ENCODE data around the gene STIMATE.

The STIMATE gene

DNA sequence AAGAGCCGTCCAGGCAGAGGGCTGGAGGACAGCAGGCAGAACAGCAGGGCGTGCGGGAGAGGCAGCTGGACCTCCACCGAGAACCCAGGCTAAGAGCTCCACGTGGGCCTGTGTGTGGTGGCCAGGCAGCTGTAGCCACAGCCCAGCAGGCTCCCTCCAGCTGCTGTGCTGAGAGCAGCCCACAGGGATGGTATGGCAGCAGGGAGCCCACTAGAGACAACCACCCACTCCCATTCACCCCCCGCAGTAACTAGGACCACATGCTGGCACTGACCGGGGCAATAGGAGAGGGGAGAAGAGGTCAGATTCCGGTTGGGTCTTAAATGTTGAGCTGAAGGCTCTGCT lies 37.0 kb downstream of the STIMATE start:
- no peak for DNase-seq

DNA sequence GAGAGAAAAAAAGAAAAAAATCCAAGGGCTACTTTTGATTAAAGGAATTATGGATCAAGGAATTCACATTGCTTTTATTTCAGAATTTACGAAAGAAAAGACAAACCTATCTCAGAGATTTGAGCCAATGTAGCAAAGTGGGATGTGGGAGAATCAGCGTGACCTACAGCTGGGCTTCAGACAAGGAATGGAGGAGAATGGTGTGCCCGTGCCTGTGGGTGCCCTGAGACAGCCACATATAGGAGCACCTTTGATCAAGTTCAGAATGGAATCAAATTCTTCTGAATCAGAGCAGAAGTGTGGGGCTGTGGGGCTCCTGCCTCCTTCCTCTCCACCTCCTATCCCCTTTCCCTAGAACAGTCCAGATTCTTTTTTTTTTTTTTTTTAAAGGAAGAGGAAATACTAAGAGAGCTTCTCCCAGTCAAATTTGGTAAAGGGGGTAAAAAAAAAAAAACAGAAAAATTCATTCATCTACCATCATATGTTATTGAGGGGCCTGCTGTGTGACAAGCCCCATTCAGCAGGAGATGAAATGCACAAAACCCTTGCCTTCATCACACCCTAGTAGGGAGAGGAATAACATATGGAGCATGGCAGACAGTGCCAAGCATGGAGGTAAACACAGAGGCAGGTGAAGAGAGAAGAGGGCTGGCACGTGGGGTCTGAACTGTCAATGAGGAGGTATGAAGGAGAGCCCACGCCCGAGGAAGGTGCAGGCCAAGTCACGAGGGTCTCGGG lies 37.5 kb downstream of the STIMATE start:
- DNase-seq, result no peak

DNA sequence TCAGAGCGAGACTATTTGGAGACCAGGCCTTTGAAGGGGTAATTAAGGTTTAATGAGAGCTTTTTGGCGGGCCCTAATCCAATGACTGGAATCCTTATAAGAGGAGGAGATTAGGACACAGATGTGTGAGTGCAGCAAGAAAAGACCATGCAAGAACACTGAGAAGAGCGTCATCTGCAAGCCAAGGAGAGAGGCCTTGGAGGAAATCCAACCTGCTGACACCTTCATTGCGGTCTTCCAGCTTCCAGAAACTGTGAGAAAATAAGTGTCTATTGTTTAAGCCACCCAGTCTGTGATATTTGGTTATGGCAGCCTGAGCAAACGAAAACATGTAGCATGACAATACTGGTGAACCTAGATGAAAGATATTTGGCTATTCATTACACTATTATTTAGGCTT lies 39.5 kb downstream of the STIMATE start:
- no peak for DNase-seq

DNA sequence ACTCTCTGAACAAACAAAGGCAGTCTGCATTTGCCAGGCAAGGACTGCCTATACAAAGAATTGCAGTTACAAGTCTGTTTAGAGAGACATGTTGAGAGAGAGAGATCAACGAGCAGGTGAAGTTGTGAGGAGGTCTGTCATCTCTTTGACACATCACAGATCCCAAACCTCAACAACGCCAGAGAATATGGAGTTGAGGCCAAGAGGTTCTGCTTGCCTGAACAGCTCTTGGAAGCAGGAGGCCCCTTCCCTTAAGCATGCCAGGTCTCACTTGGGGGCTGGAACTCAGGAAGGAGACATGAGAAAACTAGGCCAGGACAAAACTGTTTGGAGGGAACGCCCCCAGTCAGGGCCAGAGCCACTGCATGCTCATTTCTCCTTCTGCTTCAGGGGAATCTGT lies 40.2 kb downstream of the STIMATE start:
- DNase-seq, result no peak

DNA sequence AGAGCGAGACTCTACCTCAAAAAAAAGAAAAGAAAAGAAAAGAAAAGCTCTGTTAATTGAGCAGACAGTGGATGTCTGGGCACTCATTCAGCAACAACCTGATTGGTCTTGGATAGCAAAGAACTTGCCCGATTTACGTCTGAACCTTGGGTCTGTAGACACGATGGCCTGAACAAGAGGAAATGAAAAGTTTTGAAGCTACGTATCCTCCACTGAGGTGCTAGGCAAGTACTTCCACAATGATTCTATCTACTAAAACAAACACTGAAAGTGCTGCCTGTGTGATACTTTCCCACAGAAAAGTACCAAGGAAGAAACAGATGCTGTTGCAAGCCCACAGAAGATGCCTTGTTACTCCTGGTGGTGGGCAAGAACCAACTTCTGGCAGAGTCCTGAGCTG lies 40.7 kb downstream of the STIMATE start:
- DNase-seq, result no peak

DNA sequence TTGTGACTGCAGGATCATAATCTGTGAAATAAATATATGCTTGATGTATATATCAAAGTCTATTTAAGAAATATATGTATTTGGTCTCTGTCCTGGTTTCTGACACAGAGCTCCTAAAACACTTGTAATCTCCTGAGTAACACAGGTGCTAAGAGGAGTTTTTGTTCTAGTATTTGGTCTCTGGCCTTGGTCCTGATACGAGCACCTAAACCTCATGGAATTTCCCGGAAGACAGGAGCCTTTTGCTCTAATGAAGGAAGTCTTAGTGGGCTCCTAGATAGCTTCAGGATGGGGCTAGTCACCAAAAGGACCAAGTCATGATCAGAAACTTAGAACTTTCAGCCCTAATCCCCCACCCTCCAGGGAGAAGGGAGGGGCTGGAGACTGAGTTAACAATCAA lies 43.3 kb downstream of the STIMATE start:
- DNase-seq, result no peak

DNA sequence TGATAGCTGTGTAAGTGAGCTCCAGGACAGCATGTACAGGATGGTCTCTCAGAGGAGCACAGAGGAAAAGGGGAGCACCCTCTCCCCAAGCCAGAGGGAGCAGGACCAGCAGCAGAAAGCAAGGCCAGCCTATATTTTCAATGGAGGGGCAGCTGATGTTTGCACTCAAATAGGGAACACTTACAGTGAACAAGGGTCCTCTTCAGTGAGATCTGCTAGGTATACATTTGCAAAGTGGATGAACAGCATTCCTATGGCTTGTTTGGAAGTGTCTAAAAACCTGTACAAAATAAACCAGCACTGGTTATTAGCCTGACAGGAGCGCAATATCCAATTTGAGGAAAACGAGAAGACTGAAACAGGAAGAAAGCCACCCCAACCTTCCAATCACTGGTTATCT lies 44.9 kb downstream of the STIMATE start:
- no peak for DNase-seq

DNA sequence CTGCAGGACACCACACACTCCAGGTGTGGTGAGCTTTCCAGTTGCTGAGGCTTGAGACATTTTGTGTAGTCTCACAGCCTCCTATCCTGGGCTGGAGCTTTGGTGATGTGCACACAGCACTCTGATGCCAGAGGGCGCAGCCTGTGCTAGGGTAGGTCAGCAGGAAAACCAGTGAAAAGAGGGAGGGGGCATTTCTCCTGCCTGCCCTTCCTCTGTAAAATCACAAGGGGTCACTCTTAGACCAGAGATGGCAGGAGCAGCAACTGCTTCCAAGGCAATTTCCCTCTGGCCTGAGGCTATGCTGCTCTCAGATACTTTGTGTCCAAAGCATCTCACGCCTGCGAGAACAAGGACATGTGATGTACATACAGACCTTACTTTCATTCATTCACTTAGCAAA lies 46.0 kb downstream of the STIMATE start:
- DNase-seq, result peak; percentile 17

DNA sequence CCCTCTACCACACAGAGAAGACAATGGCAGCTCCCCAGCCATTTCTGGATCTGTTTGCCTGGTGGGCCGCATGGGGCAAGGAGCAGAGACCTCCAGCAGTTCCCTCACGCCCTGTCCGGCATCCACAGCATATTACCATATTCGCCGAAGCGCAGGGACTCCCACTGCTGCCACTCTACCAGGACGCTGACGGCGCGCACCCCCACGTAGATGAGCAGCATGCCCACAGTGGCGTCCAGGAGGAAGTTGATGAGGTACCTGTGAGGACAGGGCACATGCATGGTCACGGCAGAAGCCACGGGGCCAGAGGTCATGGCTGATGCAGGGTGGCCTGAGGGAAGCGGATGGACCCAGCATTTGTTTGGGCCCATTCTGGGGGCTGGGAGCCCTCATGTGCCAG lies 47.7 kb downstream of the STIMATE start:
- no peak for DNase-seq

DNA sequence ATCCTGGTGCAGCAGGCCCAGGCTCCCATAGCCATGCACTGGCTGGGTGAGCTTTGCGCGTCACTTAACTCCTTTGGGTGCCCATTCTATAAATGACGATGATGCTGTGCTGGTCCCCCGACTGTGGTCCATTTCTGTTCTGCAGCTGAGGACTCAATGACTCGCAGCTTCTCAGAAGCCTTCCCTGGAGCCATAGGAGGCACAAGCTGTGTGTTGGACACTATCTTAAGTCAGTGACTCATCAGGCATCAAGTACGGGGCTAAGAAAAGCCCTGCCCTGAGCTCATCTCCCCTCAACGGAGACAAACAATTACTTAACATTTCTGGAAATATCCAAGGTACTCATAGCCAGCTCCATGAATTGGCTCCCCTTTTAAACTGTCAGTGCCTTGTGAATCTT lies 48.7 kb downstream of the STIMATE start:
- peak; percentile 82 for DNase-seq

DNA sequence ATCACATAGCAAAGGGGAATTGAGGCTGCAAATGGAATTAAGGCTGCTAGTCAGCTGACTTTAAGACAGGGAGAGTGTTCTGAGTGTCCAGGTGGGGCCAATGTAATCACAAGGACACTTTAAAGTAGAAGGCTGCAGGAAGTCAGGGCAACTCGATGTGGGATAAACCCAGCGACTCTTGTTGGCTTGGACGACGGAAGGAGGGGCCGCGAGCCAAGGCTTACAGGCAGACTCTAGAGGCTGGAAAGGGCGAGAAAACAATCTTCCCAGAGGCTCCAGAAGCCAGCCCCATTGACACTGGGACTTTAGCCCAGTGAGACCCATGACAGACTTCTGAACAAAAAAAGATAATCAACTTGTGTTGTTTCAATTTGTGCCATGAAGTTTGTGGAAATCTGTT lies 49.6 kb downstream of the STIMATE start:
- DNase-seq, result no peak

DNA sequence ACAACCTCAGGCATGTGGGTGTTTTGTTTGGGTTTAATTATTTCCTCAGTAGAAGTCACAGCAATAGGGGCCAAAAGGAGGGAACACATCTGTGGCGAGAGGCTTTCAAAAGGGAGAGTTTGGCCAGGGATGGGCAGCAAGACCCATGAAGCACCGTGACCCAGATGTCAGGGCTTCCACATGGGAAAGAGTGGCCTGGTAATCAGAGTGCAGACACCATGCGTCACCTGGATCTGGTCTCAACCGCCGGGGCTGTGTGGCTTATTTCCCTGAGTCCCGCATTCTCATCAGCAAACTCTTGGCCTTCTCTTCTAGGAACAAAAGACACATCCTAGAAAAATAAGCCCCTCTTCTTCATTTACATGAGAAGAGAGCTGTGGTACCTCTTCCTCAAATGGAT lies 50.1 kb downstream of the STIMATE start:
- no peak for DNase-seq

DNA sequence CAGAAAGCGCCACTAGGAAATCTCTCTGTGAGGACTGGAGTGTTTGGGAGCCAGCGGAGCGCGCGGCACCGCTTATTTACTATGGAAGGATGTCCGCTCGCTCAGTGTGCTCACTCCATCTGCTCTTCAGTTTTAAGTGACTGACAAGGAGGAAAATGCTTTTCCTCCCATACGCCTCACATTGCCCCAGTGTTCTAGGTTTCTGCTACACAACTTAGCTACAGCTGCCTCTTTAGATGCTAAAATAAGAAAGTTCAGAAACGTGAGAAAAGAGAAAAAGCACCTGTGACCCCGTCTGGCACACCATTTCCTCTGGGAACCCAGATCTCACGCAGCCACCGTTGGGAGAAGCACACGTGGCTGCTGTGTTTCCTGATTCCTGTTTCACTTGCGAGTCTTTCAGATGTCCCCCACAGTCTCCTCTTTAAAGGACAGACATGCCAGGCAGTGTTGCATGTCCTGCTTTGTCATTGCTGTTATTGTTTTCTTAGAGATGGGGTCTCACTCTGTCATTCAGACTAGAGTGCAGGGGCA lies 50.8 kb downstream of the STIMATE start:
- no peak for DNase-seq

DNA sequence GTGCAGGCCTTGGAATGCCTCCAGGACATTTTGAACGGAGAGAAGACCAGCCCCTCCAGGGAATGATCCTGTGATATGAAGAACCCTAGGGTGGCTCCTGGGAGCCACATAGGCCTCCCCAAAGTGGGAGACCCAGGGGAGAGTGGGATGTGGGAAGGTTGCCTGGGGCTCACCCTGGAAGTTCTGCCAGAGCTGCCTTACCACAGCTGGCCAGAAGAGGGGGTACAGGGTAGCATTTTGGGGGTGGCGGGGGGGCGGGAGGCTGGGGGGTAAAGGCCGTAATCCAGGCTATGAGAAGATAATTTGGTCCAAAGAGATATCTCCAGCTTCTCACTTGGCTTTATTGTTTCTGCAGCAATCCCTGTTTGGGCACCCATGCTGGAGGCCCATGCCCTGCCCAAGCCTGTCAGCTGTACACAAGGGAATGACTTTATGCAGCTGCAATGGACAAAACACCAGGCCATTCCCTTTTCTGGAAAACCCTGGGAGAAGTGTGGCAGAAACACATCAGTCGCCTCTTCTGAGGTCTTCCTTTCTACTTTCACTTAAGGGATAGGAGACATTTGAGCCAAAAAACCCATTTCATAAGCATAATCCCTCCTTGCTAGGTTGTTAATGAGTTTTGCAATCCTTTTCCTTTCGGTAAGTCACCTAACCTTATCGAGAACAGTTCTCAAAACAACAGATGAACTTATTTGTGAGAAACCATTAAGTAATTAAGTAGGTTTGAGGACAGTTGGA lies 51.5 kb downstream of the STIMATE start:
- no peak for DNase-seq

DNA sequence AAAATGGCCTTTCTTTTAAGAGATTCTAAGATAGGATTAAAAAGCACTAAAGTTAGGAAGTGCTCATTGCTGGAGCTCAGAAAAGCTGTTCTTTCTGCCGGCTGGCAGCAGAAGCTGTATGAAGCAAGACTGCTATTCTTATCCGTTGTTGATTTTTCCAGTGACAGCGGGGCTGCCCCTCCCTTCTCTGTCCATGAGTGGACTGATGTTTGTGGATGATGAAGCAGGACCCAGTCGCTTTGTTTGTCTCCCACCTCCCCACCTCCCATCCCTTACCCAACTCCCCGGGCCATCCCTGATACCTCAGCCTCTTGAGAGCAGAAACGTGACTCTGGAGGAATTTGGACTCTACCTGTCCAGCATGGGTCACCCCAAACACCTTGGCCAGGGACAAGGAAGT lies 52.2 kb downstream of the STIMATE start:
- no peak for DNase-seq

DNA sequence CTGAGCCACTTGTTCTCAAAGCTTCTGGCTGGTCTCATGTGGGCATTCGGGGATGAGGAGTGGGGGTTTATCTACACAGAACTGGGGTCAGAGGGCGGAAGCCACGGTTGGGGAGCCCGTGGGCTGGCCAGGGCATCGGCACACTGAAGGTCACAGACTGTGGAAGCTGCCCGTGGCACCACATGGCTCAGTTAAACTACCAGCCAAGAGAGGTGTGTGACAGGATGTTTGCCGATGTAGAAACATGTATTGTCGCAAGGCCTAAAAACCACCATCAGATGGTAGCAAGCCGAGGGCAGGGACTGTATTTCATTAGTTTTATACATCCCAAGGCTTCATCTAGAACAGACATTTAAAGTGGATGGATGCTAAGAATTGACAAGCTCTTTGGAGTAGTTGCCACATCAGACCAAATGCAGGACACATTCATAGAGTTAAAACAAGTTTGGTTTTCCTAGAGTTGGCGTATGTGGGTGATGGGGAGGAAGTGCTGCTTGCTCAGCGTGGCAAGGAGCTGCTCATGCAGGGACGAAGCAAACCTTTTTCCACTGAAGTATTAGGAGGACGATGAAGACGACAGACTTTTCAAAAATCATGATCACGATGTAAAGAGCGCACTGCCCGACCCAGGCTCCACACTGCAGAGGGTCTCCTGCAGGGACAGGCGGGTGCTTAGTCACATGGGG lies 52.9 kb downstream of the STIMATE start:
- no peak for DNase-seq

DNA sequence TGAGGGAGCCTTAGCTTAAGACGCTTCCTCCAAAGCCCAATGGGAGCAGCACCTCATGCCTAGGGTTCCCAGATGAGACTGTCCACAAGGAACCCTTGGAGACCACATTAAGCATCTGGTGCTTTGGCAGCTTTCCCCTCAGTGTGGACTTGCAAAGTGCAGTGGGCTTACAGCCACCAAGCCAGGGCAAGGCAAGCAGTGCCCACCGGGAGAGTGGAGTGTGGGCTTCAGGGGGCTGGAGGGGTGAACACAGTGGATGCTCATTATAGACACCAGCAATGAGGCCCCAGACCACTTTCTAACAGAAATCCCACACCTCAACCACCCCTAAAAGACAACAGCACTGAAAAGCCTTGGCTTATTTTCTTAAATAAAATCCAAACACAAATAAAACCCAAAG lies 53.5 kb downstream of the STIMATE start:
- no peak for DNase-seq

DNA sequence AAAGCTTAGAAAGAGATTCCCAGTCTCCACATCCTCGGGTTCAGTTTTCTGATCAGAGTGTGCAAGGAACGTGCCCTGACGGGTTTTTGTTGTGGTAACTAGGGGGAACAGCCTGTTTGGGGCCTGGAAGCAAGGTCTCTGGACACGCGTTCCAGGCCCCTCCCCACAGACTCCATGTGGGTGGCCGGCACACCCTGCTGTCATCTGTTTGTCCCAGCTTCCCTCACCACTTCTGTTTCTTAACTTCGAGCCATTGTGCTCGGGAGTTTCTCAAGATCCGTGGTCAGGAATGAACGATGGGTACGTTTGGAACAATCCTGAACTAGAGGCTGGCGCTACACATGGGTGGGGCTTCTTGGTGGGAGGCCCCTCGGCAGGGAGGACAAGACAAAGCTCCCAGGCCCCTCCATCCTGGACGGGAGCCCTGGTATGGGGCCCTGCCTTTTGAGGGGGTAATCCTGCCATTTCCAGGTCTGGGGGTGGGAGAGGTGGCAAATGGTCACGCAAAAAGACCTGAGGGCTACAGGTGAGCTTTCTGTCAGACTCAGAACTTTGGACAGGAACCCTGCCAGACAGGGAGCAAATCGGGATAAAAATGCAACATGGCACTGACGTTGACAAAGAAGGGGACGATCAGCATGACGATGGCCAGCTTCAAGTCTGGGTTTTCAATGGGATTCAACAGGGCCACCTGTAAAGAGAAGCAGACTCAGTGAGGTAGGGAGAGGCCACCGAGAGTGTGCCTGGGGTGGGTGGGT lies 54.1 kb downstream of the STIMATE start:
- DNase-seq, result no peak

DNA sequence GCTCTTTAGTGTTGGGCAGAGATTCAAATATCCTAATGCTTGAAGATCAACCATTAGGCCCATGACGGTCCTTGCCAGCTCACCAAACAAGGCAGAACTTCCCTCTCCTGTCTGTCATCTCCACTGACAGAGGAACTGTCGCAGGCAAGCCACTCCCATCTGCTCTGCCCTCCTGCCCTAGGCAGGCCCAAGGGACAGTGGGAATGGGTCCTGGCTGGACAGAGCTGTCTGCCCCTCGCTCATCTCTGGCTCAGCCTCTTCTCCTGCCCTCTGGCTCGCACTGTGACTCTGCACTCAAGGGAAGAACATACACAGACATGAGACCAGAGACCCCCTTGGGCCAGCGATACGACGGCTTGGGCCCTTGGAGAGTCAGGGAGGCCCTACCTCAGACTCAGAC lies 54.9 kb downstream of the STIMATE start:
- DNase-seq, result no peak

DNA sequence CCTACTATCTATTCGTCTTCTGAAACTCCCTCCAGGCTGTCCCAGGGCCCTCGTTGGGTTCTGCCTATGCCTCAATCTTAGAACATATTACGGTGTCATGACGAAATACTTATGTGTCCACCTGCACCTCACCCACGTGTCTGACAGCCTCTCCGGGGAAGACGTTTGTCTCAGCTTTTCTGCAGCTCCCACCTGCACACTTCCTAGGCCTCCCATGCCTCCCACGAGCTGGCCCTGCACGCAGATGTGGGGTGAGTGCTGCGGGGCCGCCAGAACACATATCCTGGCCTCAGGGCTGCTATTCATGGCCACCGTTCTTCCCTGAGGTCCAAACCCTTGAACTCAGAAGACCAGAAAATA lies 55.4 kb downstream of the STIMATE start:
- no peak for DNase-seq

DNA sequence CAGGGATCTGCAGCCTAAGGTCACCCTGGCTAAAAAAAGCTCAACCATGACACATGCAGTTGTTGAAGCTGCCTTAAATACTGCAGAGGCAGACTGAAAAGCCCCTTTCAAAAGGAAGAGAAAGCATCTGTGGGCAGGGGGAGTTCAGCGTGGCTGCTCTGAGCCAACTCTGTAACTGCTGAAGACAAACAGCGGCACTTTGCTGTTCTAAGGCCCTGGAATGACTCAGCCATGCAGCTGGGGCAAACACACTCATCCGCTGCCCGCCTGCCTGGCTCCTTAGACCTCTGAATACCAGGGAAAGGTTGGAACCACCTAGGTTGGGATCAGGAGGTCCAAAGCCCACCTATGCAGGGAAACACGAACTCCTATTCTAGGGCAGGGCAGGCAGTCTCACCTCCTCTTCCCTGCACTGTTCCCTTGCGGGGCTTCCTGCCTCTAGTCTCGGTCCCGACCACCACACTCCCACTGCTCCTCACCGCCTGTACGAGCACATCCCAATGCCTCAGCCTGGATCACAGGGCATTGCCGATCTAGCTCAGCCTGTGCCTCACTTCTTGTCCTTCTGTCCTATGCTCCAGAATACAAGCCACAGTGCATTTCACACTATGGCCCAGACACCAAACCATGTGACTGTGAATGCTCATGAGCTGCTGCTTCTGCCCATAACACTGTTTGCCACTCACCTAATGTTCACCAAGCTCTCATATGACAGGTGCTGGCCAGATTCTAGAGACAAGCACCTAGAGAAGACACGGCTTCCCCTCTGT lies 56.0 kb downstream of the STIMATE start:
- no peak for DNase-seq

DNA sequence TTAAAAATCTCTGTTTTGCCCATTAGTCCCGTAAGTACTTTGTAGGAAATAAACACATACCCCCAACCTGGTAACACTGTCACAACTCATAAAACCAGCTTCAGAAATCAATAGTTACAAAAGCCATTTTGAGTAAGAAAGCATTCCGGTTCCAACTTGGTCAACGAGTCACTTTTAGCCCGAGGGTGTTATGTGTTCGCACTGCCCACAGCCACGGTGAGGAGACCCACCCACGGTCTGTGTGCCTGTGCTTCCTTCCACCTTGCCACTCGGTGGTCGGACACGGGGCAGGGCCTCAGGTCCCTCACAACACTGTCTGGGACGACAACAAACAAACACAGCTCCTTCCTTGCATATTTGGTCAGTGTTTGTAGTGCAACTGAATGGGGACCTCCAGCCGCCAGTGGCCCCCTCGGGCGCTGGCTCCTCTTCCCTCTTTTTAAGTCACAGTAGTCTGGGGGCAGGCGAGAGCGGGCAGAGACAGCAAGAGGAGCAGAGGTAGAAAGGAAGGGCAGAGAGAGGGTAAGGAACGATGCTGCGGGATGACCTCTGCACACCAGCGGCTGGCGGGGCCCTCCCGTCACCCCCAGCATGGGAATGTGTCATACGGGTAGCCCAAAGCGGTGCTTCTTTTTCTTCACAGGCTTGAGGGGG lies 57.3 kb downstream of the STIMATE start:
- DNase-seq, result no peak

Measured in fibroblast of skin of right biceps (primary cell).